Measurements from ENCODE around the gene NCKAP5.

The NCKAP5 gene

DNA sequence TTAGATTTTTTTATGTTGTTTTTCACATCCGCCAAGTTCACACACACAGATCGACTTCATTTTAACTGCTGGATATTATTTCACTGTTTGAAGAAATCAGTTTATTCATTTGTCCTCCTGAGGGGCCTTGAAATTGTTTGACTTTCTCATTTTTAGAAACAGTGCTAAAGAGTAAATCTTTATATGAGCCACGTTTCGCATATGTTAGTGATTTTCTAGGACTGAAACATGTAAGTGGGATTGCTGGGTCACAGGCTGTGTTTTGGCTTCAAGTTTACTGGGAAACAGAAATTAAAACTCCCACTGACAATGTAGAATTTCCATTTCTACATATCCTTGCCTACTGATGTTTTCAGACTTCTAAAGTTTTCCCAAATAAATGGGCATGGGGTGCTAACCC lies 363.8 kb downstream of the NCKAP5 start:
- no peak for DNase-seq (ENCODE audit: low read depth)

DNA sequence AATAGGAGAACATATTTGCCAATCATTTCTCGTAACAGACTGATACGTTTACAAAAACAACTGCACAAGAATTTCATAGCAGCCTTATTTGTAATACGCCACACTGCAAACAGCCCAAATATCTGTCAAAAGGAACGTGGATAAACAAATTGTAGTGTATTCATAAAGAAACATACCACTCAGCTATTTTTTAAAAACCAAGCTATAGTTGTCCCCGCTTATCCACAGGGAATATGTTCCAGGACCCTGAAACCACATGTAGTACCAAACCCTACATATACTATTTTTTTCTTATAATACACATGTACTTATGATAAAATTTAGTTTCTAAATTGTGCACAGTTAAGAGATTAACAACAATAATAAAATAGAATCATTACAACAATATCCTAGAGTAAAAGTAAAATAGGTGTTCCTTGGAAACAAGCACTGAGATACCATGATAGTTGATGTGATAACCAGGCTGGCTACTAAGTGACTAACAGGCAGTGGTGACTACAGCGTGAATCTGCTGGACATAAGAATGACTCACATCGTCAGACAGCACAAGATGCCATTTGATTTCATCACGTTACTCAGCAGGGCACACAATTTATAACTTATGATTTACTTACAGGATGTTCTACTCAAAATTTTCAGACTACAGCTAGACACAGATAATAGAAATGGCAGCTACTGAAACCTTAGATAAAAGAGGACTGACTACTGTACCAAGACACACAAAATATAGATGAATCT lies 367.4 kb downstream of the NCKAP5 start:
- no peak for DNase-seq (ENCODE audit: low read depth)

DNA sequence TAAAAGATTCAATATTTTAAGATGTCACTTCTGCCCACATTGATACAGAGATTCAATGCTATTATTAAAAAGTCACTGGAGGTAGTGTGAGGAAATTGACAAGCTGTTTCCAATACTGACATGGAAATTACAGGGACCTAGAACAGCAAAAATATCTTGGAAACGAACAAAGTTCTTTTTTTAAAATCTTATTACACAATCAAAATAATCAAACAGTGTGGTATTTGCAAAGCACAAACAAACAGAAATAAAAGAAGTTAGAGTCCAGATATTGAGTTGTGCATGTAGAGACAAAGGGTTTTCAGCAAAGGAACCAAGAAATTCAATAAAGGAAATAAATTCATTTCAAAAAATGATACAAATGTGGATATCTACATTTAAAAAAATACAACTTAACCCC lies 369.6 kb downstream of the NCKAP5 start:
- DNase-seq (ENCODE audit: low read depth), result no peak

DNA sequence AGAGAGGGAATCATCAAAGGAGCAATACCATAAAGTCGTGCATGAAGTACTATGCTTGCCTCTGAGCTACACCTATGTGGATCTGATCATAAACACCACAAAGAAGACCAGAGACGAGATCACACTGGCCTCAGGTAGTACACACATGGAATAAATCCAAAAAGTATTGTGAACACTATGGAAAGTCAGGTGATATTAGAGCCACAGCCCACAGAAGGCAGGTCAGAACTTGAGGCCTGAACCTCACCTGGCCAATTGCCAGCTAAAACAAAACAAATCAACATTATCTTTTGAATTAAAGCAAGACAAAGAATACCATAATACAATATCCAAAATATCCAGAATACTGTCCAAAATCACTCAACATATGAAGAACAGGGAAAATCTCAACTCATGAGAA lies 371.1 kb downstream of the NCKAP5 start:
- no peak for DNase-seq (ENCODE audit: low read depth)

DNA sequence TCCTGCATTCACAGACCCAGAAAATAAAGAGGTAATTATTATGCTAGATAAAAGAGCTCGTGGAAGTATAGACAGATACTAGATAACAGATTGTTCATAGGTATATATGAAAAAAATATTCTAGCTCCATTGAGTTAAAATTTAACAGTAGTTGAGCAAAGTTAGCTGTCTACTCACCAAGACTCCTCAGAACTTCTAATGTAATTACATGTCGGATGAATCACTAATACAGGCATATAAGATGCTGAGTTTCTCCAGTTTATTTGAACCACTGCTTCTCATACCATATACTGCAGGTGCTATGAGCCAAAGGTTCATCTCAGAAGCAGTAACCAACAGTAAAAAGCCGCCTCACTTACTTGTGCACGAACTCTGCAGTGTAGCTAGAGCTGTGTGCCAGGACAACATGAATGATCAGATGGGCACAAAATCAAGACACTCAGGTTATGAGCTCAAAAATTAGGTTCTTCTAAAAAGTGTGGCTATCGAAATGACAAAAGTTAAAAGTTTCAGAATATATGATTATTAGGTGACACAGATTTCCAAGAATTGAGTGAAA lies 373.4 kb downstream of the NCKAP5 start:
- no peak for DNase-seq (ENCODE audit: low read depth)

DNA sequence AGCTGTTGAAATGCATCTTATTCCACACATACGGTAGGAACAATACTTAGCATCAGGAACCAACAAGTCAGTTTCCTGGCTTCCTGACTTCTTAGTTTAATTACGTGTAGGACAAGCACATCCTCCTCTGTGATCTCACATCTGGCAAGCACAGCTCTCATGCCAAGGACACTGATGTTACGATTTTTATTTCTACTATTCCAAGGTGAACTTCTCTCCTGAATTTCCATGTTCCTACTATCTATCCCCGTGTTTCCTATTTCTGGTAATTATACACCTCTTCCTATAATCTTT lies 374.0 kb downstream of the NCKAP5 start:
- DNase-seq (ENCODE audit: low read depth), result no peak

DNA sequence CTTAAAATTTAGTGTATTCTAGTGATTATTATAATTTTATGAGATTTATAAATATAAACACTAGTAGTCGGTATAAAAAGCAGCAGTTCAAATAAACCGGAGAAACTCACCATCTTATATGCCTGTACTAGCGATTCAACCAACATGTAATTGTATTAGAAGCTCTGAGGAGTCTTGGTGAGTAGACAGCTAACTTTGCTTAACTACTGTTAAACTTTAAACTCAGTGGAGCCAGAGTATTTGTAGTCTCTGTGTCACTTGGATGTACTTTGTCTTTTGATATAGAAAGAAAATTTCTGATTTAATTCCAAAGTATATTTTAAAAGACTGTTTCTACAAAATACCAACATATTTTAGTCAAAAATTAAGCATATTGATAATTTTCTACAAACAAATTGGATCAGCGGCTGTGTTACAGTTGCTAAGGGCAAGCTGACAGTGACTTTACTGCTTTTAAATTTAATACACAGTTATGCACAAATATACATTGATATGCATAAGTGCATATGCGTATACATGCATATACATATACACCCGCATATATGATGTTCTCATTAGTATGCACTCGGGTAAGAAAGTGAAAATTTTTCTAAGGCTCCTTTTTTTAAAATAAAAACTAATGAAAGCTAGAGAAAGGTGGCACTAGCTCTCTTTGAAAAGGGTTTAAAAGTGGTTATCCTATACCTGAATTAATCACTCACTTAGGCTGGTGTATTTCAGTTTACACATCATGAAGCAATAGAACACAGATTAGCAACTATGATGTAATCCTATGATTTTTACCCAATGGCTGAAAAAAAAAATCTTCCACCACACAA lies 374.5 kb downstream of the NCKAP5 start:
- DNase-seq (ENCODE audit: low read depth), result no peak

DNA sequence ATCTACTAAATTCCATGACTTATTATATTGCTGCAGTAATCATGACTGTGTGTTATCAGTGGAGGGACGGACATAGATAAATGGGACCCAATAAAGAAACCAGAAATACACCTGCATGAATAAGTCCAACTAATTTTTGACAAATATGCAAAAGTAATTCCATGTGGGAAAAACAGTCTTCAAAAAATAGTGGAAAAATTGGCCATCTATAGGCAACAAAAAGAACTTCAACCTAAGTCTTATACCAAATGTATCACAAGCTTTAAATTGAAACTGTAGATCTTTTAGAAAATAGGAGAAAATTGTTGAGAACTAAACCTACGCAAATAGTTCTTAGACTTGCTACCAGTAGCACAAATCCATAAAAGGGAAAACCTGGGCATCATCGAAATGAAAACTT lies 376.2 kb downstream of the NCKAP5 start:
- DNase-seq (ENCODE audit: low read depth), result no peak

DNA sequence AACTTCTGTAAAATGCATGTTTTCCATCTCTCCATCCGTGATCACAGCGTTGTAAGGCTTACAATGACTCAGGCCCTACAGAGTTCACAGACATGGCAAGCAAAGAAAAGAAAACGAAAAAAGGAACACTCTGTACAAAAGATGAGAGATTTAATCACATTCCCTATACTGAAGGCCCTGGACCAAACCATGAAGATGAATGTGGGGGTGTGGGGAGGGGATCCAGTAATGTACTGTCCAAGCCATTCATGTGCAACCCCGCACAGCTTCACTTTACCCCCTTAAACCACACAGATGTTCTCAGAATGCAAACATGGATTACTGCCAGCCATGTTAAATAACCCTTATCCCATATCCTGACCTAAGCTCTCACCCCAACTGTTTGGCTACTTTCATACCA lies 391.1 kb downstream of the NCKAP5 start:
- DNase-seq (ENCODE audit: low read depth), result no peak

DNA sequence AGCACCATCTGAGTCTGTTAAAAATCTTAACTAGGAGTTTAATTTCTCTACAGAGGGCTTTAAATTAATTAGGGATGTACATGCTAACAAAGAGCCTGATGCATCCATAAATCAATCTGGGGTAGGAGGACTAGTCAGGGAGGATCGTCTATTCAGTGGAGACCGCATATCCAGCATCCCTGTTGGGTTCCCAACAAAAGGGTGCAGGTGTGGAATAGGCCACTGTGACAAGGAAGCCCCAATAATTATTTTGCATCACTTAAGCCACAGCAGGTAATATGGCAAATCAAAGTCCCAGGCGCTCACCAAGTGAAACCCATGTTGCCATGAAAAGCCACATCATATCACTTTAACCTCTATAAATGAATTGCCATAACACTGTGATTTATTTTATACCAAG lies 392.3 kb downstream of the NCKAP5 start:
- DNase-seq (ENCODE audit: low read depth), result no peak

DNA sequence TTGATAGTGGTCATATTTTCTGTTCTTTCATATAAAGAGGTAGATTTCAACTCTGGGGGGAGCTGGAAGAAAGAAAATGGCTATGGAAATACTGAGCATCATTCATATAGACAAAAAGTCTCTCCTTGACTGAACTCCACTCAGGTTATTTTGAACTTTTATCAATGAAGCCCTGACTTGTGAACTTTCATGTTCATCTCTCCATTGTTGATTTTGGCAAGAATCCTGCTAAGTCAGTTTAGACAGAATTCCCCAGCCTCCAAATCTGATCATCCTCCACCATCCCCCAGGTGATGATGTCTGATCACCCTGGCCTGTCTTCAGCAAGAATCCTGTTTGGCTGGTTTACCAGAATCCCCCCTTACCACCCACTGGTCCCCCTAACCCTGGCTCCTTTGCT lies 395.0 kb downstream of the NCKAP5 start:
- DNase-seq (ENCODE audit: low read depth), result no peak

DNA sequence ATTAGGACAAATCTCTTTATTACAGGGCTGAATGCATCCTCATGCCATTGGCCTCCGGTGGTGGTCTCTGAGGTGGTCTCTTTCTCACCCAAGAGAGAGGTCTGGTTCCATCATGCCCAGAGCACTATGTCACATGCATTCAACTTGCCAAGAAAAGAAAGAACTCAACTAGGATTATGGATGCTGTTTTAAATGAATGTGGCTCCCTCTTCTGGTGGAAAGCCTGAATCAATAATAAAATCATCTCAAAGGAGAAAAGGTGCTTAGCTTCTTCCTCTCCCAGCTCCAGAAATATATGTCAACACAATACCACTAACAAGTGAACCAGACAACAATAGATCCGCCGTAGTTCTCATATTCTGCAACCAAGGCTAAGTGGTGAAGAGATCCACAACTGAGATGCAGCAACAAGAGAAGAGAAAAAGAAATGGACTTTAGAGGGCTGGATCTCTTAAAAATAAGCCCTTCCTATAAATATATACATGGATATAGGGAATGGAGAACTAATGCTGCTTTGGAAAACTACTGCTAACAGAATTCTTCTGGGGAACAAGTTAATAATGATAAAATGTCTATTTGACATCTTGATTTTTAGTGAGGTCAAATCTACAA lies 396.8 kb downstream of the NCKAP5 start:
- DNase-seq (ENCODE audit: low read depth), result no peak

DNA sequence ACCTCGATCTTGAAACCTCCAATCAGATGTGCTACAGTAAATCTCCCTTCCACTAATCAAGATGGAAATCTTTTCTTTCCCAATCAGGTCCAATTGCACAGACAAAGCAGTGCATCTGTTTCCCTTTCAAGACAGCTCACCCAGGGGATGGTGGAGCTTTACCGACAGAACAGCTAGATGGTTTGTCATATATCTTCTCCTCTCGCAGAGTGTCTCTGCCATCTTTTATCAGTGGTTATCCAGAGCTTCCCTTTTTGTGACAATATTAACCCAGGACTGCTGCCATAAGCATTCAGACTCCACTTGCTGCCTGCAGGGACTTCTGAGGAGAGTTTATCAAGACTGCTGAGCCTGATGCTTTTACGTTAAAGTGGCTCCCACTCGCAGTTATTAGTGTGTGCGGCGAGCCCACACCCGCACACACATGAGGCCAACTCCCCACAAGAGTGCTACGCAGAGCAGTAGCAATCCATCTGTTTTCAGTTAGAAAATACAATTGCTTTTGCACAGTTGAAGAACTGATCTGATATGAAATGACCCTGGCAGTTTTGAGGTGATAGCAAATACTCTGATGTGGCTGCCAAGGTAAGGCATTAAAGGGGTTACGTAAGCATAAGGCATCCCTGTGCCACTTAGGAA lies 398.9 kb downstream of the NCKAP5 start:
- no peak for DNase-seq (ENCODE audit: low read depth)

DNA sequence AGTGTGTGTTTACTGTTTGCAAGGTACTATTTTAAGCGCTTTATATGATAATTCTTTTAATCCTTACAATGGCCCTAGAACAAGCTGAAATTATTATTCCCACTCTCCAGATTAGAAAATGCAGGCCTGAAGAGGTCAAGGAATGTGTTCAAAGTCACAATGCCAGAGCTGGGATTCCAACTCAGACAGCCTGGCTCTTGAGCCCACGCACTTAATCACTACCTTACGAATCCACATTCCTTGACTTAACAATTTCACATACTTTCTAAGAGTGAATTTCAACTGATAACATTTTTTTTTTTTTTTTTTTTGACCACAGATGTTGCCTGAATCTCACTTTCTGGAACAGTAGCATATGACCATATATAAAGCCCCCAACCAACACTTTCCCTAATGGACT lies 400.3 kb downstream of the NCKAP5 start:
- DNase-seq (ENCODE audit: low read depth), result no peak

DNA sequence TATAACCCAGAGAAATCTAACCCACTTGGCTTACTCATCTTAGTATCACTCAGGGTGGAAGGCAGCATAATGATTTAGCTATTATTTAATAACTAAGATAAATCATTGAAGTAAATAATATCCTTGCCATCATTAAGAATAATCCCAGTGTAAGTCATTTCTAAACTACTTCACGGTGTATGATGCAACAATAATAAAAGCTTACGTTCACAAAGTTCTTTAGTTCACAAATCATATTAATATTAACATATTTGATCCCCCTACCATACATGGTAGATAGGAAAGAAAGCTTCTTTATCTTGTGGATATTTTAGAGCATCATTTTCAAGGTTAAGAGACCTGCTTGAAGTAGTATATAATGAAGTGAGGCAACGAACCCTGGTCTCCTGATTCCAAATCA lies 401.0 kb downstream of the NCKAP5 start:
- DNase-seq (ENCODE audit: low read depth), result no peak

DNA sequence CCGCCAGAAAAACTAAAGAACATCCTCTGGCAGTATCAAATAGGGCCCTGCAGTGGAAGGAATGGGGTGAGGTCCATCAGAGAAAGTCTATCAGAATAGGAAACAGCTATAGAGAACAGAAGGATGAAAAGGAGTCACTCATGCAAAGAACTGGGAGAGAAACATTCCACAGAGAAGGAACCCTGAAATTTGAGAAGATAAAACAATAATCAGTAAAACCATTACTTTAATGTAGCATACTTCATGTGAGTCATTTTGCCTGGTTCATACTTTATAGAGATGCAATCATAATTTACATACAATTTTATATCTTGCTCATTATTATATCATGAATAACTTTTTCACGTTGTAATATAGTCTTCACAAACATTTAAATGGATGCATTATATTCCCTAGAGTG lies 402.2 kb downstream of the NCKAP5 start:
- DNase-seq (ENCODE audit: low read depth), result no peak

DNA sequence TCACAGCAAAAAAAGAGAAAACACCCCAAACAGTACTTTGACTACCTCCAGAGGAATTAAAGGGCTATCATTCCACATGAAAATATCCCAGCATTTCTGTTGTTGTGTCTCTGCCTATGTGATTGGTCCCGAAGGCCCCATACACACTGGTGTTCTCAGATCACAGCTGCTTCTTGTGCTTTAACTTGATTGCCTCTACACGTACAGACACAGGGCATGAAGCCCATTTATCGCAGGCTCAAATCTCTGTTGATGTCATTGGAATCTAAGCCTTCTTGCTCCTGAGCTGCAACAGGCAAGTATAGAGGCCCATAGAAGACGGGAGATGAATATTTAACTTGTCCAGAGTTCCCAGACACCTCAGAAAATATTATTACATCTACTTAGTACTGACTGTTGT lies 405.2 kb downstream of the NCKAP5 start:
- no peak for DNase-seq (ENCODE audit: low read depth)

DNA sequence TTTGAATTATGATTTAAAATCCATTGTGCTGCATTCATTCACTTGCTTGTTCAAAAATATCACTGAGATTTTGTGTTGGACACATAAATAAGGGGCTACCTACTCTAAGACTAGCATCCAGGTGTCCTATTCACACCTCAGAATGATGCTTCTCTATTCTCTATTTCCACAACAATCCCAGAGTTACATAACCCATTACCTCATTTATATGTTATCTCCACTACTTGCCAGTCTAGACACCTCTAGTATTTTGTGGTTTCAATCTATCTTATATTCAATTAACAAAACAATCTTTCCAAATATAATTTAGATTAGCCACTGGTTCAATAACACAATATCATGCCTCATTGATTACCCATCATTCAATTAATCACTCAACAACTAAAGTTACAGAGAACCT lies 409.8 kb downstream of the NCKAP5 start:
- DNase-seq (ENCODE audit: low read depth), result no peak

DNA sequence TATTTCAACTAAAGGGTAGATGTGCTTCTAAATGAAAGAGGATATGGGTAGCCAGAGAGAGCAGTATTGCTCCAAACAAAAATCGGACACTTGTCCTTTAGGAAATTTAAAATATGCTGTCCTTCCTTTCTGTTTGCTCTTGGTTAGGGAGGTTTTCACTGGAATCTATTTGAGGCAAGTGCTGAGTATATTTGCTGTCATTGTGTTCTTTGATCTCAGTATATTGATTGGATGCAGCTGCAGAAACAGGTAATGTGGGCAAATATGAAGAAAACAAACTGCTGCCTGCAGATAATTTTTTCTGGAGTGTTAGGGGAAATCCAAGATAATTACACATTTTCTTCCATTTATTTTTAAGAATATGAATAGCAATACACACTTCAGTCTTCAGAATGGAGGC lies 410.2 kb downstream of the NCKAP5 start:
- DNase-seq (ENCODE audit: low read depth), result no peak

DNA sequence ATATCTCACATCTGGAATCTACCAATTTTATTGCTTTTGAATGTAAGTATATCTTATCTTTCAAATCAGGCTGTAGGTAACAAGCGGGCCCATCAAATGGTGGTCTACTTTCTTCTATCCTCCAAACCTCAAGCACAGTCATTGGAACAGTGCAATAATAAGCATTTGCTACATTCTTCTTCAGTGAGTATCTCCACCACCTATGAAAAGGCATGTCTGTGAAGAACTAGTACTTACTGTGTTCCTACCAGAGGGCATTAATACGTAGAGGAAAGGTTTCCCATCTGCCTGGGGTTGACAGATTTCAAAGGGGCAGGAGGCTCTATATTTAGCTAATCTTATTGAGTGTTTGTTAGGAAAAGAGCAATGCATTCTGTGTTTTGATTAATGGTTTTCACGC lies 411.1 kb downstream of the NCKAP5 start:
- DNase-seq (ENCODE audit: low read depth), result no peak

DNA sequence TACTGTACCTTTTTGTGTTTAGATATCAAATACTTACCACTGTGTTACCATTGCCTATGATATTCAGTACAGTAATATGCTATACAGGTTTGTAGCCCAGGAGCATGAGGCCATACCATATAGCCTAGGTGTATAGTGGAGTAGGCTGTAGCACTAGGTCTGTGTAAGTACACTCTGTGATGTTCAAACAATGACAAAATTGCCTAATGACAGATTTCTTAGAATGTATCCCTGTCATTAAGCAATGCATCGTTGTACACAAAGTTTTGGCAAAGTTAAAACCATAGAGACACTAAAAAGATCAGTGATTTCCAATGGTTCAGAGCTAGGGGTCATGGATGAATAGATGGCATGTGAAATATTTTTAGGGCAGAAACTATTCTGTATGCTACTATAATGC lies 415.5 kb downstream of the NCKAP5 start:
- no peak for DNase-seq (ENCODE audit: low read depth)

DNA sequence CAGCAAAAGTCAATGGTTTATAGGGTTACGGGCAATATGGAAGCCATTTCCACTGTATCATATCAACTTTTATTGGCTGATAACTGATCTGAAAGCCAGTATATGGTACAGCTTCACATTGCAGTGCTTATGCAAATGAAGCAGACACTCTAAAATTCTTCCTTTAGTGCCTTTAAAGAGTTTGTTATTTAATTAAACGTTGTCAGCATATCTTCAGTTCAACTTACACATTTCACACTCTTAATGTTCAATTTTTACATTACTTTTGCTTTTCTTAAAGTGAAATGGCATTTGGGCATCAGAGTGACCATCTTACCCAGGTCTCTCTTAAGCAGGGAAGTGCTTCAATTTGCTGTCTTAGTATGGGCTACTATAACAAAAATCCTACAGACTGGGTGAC lies 420.1 kb downstream of the NCKAP5 start:
- DNase-seq (ENCODE audit: low read depth), result no peak

DNA sequence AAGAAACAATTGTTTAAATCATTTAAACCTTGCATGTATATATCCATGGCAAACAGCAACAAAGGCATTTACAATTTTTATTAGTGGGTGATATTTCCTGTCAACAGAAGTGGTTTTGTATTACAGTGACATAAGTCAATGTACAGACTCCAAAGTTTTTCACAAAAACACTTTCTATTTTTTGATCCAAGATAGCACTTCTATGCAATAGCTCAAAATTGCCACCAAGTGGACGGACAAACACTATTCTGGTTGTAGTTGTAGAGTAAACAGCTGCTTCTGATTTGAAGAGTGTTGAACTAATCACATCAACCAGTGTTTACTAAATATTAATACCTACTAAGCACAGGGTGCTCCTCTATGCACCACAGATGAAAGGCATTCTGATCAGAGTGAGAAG lies 421.4 kb downstream of the NCKAP5 start:
- no peak for DNase-seq (ENCODE audit: low read depth)
